Activated CD4-positive, alpha-beta T cell treated with anti-CD3 and anti-CD28 coated beads, Interleukin-10, Interleukin-2, amounts not matched to agents 100 ng/mL and 50 ng/mL, durations not matched to agents 16 hours and 8 hours (primary cell): ENCODE measurements around the gene FEV.
A peak's percentile ranks its signal among the peaks of the same experiment; 100 is the strongest.

Experiments
- DNase-seq: peaks from one replicate; pipeline ENCODE4 v3.0.0-alpha.2; 2020

FEV gene

GRCh38 chr2:218985021-218985324 lies at the start of gene FEV:
FEV (minus strand) TSS chr2:218985184; CDS start chr2:218985075, 109 bp downstream.
- DNase-seq, result no peak

- no peak for DNase-seq
These were observed 47.2 kb upstream of the FEV start for GRCh38 chr2:219032051-219032745.

GRCh38 chr2:219031005-219031738 lies 46.2 kb upstream of the FEV start:
- DNase-seq, result no peak

- no peak for DNase-seq
These were observed 45.4 kb upstream of the FEV start for GRCh38 chr2:219030177-219030940.

- peak; percentile 82 for DNase-seq
These were observed 44.8 kb upstream of the FEV start for GRCh38 chr2:219029829-219030165.

GRCh38 chr2:219028996-219029828 lies 44.2 kb upstream of the FEV start:
- no peak for DNase-seq

GRCh38 chr2:219028141-219028540 lies 43.2 kb upstream of the FEV start:
- no peak for DNase-seq

GRCh38 chr2:219027511-219028055 lies 42.6 kb upstream of the FEV start:
- DNase-seq, result no peak

GRCh38 chr2:219026946-219027345 lies 42.0 kb upstream of the FEV start:
- no peak for DNase-seq

GRCh38 chr2:219025637-219026585 lies 40.9 kb upstream of the FEV start:
- no peak for DNase-seq

GRCh38 chr2:219024059-219024458 lies 39.1 kb upstream of the FEV start:
- DNase-seq, result no peak

- DNase-seq, result no peak
These were observed 38.1 kb upstream of the FEV start for GRCh38 chr2:219023045-219023605.

- no peak for DNase-seq
These were observed 37.6 kb upstream of the FEV start for GRCh38 chr2:219022616-219023015.

- DNase-seq, result no peak
These were observed 37.1 kb upstream of the FEV start for GRCh38 chr2:219022041-219022440.

- DNase-seq, result no peak
These were observed 36.6 kb upstream of the FEV start for GRCh38 chr2:219021591-219021990.

GRCh38 chr2:219020604-219021365 lies 35.8 kb upstream of the FEV start:
- no peak for DNase-seq

- DNase-seq, result no peak
These were observed 34.5 kb upstream of the FEV start for GRCh38 chr2:219019436-219019835.

- no peak for DNase-seq
These were observed 33.7 kb upstream of the FEV start for GRCh38 chr2:219018726-219019125.

- no peak for DNase-seq
These were observed 33.3 kb upstream of the FEV start for GRCh38 chr2:219018286-219018685.

GRCh38 chr2:219017201-219017931 lies 32.4 kb upstream of the FEV start:
- DNase-seq, result no peak
